PC-9 (cell line): Measurements from ENCODE around the gene RBMS3. TPM values are rescaled to one million over a fixed set of nuclear protein-coding genes. Genes with fewer than 3 reads are reported as not detected.

Experiments
- BruUV-seq: library from RNA; stranded (reverse); fragments of 400-500 nt; replicated peaks from 2 replicates; lab custom pipeline; 2021; lab: Mats Ljungman, UMichigan
- CTCF ChIA-PET: fragments of 300-600 bp; sonication (Branson Sonifier 250); formaldehyde crosslinking; loops from one replicate; lab custom pipeline; 2022; ENCODE audit warnings: antibody characterized with exemption; lab: Charles Lee
- POLR2A ChIA-PET: fragments of 300-600 bp; sonication (Branson Sonifier 250); formaldehyde crosslinking; loops from one replicate; lab custom pipeline; 2022; ENCODE audit warnings: antibody characterized with exemption; ENCODE audit not compliant: unreplicated experiment; lab: Charles Lee
- DNase-seq, 2 experiments: peaks; one replicate each; pipeline versions ENCODE4 v3.0.0 to v3.0.0-alpha.2; 2015 to 2022; ENCODE audit warnings: mixed read lengths in 1 of 2
- H2AFZ ChIP-seq: fragments of 200-600 bp; sonication (generic); 2 replicates; pipeline ENCODE4 v1.8.1; 2017; ENCODE audit warnings: antibody characterized with exemption
- H3F3A ChIP-seq: fragments of 200-600 bp; sonication (generic); 2 replicates; pipeline ENCODE4 v1.8.1; 2017; ENCODE audit warnings: antibody characterized with exemption, mild to moderate bottlenecking, low read depth; ENCODE audit not compliant: insufficient read depth
- H3K27ac ChIP-seq: fragments of 200-600 bp; sonication (generic); 2 replicates; pipeline ENCODE4 v1.6.1; 2016; ENCODE audit warnings: mixed run types
- H3K27me3 ChIP-seq: fragments of 200-600 bp; sonication (generic); 2 replicates; pipeline ENCODE4 v1.6.1; 2016; ENCODE audit warnings: low read depth, mixed run types; ENCODE audit not compliant: insufficient read depth
- H3K36me3 ChIP-seq: fragments of 200-600 bp; sonication (generic); 2 replicates; pipeline ENCODE4 v1.6.1; 2016; ENCODE audit warnings: low read depth, mixed run types
- H3K4me1 ChIP-seq: fragments of 200-600 bp; sonication (generic); replicated peaks from 2 replicates; pipeline ENCODE4 v1.6.1; 2016; ENCODE audit warnings: mixed run types; ENCODE audit not compliant: insufficient read depth
- H3K4me2 ChIP-seq: fragments of 200-600 bp; sonication (generic); 2 replicates; pipeline ENCODE4 v1.6.1; 2017; ENCODE audit warnings: mixed run types
- H3K4me3 ChIP-seq: fragments of 200-600 bp; sonication (generic); 2 replicates; pipeline ENCODE4 v1.6.1; 2016; ENCODE audit warnings: mixed run types
- H3K79me2 ChIP-seq: fragments of 200-600 bp; sonication (generic); 2 replicates; pipeline ENCODE4 v1.6.1; 2017; ENCODE audit warnings: low read depth, mixed run types
- H3K9me2 ChIP-seq: fragments of 200-600 bp; sonication (generic); 2 replicates; pipeline ENCODE4 v1.8.1; 2017; ENCODE audit warnings: mild to moderate bottlenecking; ENCODE audit not compliant: insufficient read depth
- H3K9me3 ChIP-seq: fragments of 200-600 bp; sonication (generic); 2 replicates; pipeline ENCODE4 v1.8.1; 2016; ENCODE audit warnings: low read depth; ENCODE audit not compliant: insufficient read depth
- H4K20me1 ChIP-seq: fragments of 200-600 bp; sonication (generic); 2 replicates; pipeline ENCODE4 v1.8.1; 2017; ENCODE audit not compliant: insufficient read depth
- EZH2 ChIP-seq: fragments of 200-600 bp; sonication (generic); IDR thresholded peaks from 2 replicates; pipeline ENCODE4 v1.8.0; 2017; ENCODE audit warnings: antibody characterized with exemption, low read depth
- intact Hi-C: fragments of 100-400 bp; cut with micrococcal nuclease; formaldehyde crosslinking; loops from one replicate; pipeline ENCODE4 v1.10.0; 2022; ENCODE audit not compliant: unreplicated experiment
- total RNA-seq: library from RNA; stranded (reverse); gene quantifications from 2 replicates; pipeline ENCODE4 v1.2.3, GENCODE V29; 2021
- TF ChIP-seq, protein P1 (sequence below): fragments of 200-600 bp; sonication (generic); conservative IDR thresholded peaks from 2 replicates; pipeline ENCODE4 v1.6.1; 2017; ENCODE audit warnings: mixed run types, antibody characterized with exemption, mild to moderate bottlenecking, moderate library complexity

RBMS3 gene
- total RNA-seq, 1 experiment from 2014 or later: 3.5 TPM

DNA sequence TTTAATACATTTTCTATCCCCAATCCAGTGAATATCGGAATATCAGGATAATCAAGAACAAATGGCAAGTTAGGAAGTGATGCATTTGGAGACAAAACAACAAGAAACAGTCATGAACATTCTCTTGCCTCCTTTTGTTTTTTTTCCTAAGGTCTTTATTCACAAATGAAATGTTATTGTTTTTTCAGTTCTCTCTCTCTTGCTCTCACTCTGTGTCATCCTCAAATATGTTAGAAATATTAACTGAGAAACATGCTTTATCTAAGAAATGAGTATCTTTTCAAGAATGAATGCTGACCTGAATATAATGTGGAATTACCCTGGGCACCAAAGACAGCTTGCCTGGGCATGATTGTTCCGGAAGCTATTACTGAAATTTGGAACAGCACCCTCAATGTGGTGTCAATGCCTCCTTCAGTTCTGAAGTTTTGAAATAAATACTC, 51.3 kb downstream of the RBMS3 start:
- no peak for DNase-seq
- no peak for TF ChIP-seq EZH2
- TF ChIP-seq, protein P1, sequence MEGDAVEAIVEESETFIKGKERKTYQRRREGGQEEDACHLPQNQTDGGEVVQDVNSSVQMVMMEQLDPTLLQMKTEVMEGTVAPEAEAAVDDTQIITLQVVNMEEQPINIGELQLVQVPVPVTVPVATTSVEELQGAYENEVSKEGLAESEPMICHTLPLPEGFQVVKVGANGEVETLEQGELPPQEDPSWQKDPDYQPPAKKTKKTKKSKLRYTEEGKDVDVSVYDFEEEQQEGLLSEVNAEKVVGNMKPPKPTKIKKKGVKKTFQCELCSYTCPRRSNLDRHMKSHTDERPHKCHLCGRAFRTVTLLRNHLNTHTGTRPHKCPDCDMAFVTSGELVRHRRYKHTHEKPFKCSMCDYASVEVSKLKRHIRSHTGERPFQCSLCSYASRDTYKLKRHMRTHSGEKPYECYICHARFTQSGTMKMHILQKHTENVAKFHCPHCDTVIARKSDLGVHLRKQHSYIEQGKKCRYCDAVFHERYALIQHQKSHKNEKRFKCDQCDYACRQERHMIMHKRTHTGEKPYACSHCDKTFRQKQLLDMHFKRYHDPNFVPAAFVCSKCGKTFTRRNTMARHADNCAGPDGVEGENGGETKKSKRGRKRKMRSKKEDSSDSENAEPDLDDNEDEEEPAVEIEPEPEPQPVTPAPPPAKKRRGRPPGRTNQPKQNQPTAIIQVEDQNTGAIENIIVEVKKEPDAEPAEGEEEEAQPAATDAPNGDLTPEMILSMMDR: no peak
- H3K36me3 ChIP-seq: no peaks in the 10 kb centered on the region
- POLR2A ChIA-PET: no interaction called here
- H3F3A ChIP-seq: no peaks in the 10 kb centered on the region
- H3K27me3 ChIP-seq: no peaks in the 10 kb centered on the region
- no peaks in the 10 kb centered on the region for H3K4me1 ChIP-seq
- no peak overlapping the region for H2AFZ ChIP-seq
- H3K4me3 ChIP-seq: no peak overlapping the region
- BruUV-seq: no TSS peak
- no peak overlapping the region for H3K4me2 ChIP-seq
- intact Hi-C loops: no loop called here
- H3K79me2 ChIP-seq: no peaks in the 10 kb centered on the region
- H3K27ac ChIP-seq: no peak overlapping the region
- H4K20me1 ChIP-seq: no peaks in the 10 kb centered on the region
- H3K9me3 ChIP-seq: no peaks in the 10 kb centered on the region
- H3K9me2 ChIP-seq: no peaks in the 10 kb centered on the region
- CTCF ChIA-PET: no interaction called here

DNA sequence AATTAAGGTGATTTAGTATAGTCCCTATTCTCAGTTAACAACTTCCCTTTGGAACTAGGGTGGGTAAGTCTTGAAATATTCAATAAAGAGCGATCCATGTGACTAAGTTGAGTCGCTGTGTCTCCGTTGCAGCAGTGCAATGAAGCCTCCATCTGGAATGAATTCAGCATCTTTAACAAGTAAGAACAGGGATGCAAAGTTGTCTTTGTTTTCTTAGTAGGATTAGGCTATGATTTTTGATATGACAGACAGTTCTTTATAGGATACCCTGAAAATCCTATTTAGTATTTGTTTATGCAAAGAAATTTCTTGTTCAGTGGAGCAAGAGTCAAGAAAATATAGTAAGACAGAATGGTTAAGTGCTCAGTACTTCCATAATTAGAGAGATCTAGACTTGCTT, 52.7 kb downstream of the RBMS3 start:
- TF ChIP-seq EZH2: no peak
- TF ChIP-seq, protein P1: no peak
- no peaks in the 10 kb centered on the region for H3F3A ChIP-seq
- no peaks in the 10 kb centered on the region for H3K9me2 ChIP-seq
- ChIA-PET CTCF (no interaction called here), POLR2A (no interaction called here)
- H3K9me3 ChIP-seq: no peaks in the 10 kb centered on the region
- no TSS peak for BruUV-seq
- H3K79me2 ChIP-seq: no peaks in the 10 kb centered on the region
- no peak overlapping the region for H3K4me2 ChIP-seq
- no peak overlapping the region for H2AFZ ChIP-seq
- no peaks in the 10 kb centered on the region for H4K20me1 ChIP-seq
- no peaks in the 10 kb centered on the region for H3K27me3 ChIP-seq
- no peaks in the 10 kb centered on the region for H3K36me3 ChIP-seq
- DNase-seq: no peak
- no peak overlapping the region for H3K4me3 ChIP-seq
- no peak overlapping the region for H3K27ac ChIP-seq
- intact Hi-C loops: no loop called here
- no peaks in the 10 kb centered on the region for H3K4me1 ChIP-seq

GRCh38 chr3:29334706-29335105, 53.8 kb downstream of the RBMS3 start:
- intact Hi-C loops: no loop called here
- CTCF ChIA-PET: no interaction called here

More at GRCh38 chr3:29334706-29335105, 53.8 kb downstream of the RBMS3 start:
- no peaks in the 10 kb centered on the region for H3F3A ChIP-seq
- H3K4me1 ChIP-seq: no peaks in the 10 kb centered on the region
- H4K20me1 ChIP-seq: no peaks in the 10 kb centered on the region
- H3K27me3 ChIP-seq: no peaks in the 10 kb centered on the region
- no peak for TF ChIP-seq EZH2
- TF ChIP-seq, protein P1: no peak
- H3K9me3 ChIP-seq: no peaks in the 10 kb centered on the region
- H2AFZ ChIP-seq: no peak overlapping the region
- H3K9me2 ChIP-seq: no peaks in the 10 kb centered on the region
- no peak overlapping the region for H3K27ac ChIP-seq
- no peak for DNase-seq
- H3K4me3 ChIP-seq: no peak overlapping the region
- H3K36me3 ChIP-seq: no peaks in the 10 kb centered on the region
- H3K4me2 ChIP-seq: no peak overlapping the region
- no TSS peak for BruUV-seq
- no peaks in the 10 kb centered on the region for H3K79me2 ChIP-seq
- POLR2A ChIA-PET: no interaction called here
